Duodenal mucosa (tissue), 2 donors: ENCODE results near the gene ENKUR.

ENCODE experiments used
- H3K27ac ChIP-seq: one replicate; pipeline ENCODE4 v1.7.0; 2013; ENCODE audit warnings: low read depth, low read length
- H3K27me3 ChIP-seq, 2 donors: one replicate each; pipeline ENCODE4 v1.7.0; 2013; ENCODE audit warnings: low read length in 2 of 2, control low read depth in 1 of 2; ENCODE audit not compliant: insufficient read depth in 2 of 2, control insufficient read depth in 1 of 2
- H3K36me3 ChIP-seq, 2 donors: one replicate each; pipeline ENCODE4 v1.7.0; 2013; ENCODE audit warnings: low read length in 2 of 2, control low read depth in 1 of 2; ENCODE audit not compliant: insufficient read depth in 2 of 2, control insufficient read depth in 1 of 2
- H3K4me1 ChIP-seq, 2 donors: one replicate each; pipeline ENCODE4 v1.7.0; 2013; ENCODE audit warnings: low read length in 2 of 2, control low read depth in 1 of 2; ENCODE audit not compliant: insufficient read depth in 2 of 2, control insufficient read depth in 1 of 2
- H3K4me3 ChIP-seq, 2 donors: one replicate each; pipeline ENCODE4 v1.7.0; 2013; ENCODE audit warnings: low read length in 2 of 2, low read depth in 1 of 2
- H3K9ac ChIP-seq, 2 donors: one replicate each; pipeline ENCODE4 v1.7.0; 2013; ENCODE audit warnings: low read length in 2 of 2, low read depth in 1 of 2
- H3K9me3 ChIP-seq, 2 donors: one replicate each; pipeline ENCODE4 v1.7.0; 2013; ENCODE audit warnings: low read length in 2 of 2, control low read depth in 1 of 2; ENCODE audit not compliant: control insufficient read depth in 1 of 2

Gene ENKUR

GRCh38 chr10:24998044-24998443 lies 17.9 kb downstream of the ENKUR start:
- Histone ChIP-seq H3K36me3 (no peaks in the 10 kb centered on the region), H3K27ac (no peak overlapping the region), H3K4me1 (no peaks in the 10 kb centered on the region), H3K9me3 (no peaks in the 10 kb centered on the region), H3K9ac (no peak overlapping the region), H3K4me3 (no peak overlapping the region), H3K27me3 (no peaks in the 10 kb centered on the region)

GRCh38 chr10:24995072-24995471 lies 20.9 kb downstream of the ENKUR start:
- Histone ChIP-seq H3K9ac (no peak overlapping the region), H3K4me1 (no peaks in the 10 kb centered on the region), H3K9me3 (no peaks in the 10 kb centered on the region), H3K27ac (no peak overlapping the region), H3K4me3 (no peak overlapping the region), H3K36me3 (no peaks in the 10 kb centered on the region), H3K27me3 (no peaks in the 10 kb centered on the region)

- no peaks in the 10 kb centered on the region for H3K9me3 ChIP-seq
- H3K4me1 ChIP-seq: no peaks in the 10 kb centered on the region
- H3K27ac ChIP-seq: no peak overlapping the region
- H3K4me3 ChIP-seq: no peak overlapping the region
- H3K36me3 ChIP-seq: no peaks in the 10 kb centered on the region
- H3K27me3 ChIP-seq: no peaks in the 10 kb centered on the region
- no peak overlapping the region for H3K9ac ChIP-seq
These were observed 22.6 kb downstream of the ENKUR start for GRCh38 chr10:24993237-24993958.

DNA sequence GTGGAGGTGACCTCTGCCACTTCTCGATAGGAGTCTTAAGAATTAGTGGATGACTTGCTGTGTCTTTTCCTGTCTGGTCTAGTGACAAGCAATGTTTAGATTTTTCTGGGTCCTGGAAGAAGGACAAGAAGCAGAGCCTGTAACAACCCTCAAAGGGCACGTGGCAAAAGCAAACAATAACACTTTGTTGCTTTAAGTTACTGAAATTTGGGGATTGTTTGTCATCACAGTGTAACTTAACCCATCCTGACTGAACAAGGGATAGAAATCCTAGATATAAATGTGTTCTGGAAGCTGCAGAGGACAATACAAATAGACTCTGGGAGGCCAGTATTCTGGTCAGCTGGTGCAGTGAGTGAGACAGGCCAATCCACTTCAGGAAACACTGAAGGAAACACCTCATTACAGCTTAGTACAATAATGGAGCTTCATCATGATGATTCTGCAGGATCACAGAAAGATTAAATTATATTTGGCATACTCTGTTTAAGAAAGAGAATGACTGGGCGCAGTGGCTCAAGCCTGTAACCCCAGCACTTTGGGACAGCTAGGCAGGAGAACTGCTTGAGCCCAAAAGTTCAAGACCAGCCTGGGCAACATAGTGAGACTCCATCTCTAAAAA lies 23.3 kb downstream of the ENKUR start:
- Histone ChIP-seq H3K27me3 (no peaks in the 10 kb centered on the region), H3K4me3 (no peak overlapping the region), H3K9me3 (no peaks in the 10 kb centered on the region), H3K36me3 (no peaks in the 10 kb centered on the region), H3K4me1 (no peaks in the 10 kb centered on the region), H3K27ac (no peak overlapping the region), H3K9ac (no peak overlapping the region)

DNA sequence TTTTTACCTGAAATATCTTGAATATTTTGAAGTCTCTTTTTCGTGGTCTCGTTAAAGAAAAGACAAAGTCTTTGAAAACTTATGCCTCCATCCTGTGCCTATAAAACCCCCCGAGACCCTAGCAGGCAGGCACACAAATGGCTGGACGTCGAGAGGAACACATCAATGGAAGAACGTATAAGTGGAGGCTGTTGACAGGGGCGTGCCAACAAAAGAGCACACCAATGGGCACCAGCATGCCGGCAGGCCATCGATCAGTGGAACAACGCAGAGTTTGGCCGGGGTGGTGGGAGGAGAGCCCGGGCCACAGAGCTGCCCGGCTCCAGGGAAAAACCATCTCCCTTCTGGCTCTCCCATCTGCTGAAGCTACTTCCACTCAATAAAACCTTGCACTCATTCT lies 24.7 kb downstream of the ENKUR start:
- Histone ChIP-seq H3K27ac (no peak overlapping the region), H3K9ac (no peak overlapping the region), H3K27me3 (no peaks in the 10 kb centered on the region), H3K36me3 (no peaks in the 10 kb centered on the region), H3K4me3 (no peak overlapping the region), H3K4me1 (no peaks in the 10 kb centered on the region), H3K9me3 (no peaks in the 10 kb centered on the region)

DNA sequence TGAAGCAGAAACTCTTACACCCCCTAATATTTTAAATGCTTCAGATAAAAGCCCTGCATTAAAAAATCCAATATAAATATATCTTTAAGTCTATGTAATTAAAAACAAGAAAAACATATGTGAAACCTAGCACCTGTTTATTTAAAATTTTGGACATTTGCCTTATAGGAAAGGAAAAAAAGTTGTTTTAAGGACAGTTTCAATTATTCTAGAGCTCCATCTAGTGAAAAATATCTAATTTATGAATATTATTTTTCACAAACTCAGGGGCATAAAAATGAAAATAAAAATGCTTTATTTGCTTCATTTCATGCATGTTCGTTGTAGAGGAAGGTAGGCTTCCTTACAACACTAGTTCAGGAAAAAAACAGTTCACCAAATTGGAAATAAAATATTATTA lies 26.1 kb downstream of the ENKUR start:
- H3K27ac ChIP-seq: no peak overlapping the region
- H3K9me3 ChIP-seq: no peaks in the 10 kb centered on the region
- H3K9ac ChIP-seq: no peak overlapping the region
- H3K27me3 ChIP-seq: no peaks in the 10 kb centered on the region
- H3K4me3 ChIP-seq: no peak overlapping the region
- no peaks in the 10 kb centered on the region for H3K36me3 ChIP-seq
- H3K4me1 ChIP-seq: no peaks in the 10 kb centered on the region

DNA sequence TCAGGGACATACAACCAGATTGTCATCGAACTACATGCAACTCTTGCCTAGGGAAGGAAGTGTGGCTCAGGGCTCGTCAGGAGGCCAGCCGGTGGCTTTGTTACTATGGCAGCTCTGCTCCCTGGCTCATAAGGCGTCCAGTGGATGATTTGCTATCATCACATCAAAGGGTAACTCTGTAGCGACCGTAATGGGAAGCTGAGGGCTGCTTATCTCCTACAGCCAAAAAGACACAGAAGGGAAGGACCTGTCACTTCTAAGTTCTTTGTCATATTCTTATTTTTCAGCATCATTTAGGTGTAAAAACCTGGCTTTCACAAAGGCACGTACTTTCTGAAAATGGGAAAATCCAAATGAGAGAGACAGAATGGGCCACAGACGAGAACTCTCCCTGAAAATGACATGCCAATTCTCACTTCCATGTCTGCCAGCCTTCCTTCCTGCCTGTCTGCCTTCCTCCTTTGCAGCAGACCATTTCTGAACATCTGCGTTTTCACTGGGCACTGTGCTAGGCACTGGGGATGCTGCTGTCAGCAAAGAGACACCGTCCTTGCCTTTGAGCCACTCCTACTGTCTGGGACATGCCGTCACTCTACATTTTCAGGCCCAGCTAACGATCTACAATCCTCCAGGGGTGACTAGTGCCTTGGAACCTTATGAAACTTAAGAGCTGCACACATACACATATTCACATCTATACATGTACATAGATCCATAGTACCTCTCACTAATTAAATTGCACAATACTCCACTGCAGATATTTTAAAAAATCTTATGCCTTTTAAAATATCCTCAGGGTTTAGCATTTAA lies 26.9 kb downstream of the ENKUR start:
- no peak overlapping the region for H3K4me3 ChIP-seq
- H3K9ac ChIP-seq: no peak overlapping the region
- no peak overlapping the region for H3K27ac ChIP-seq

GRCh38 chr10:24984906-24985305 lies 31.1 kb downstream of the ENKUR start:
- Histone ChIP-seq H3K9me3 (no peaks in the 10 kb centered on the region), H3K36me3 (no peaks in the 10 kb centered on the region), H3K9ac (no peak overlapping the region), H3K27me3 (no peaks in the 10 kb centered on the region), H3K4me3 (no peak overlapping the region), H3K4me1 (no peaks in the 10 kb centered on the region), H3K27ac (no peak overlapping the region)

More for the DNA sequence above, 26.9 kb downstream of the ENKUR start:
- H3K36me3 ChIP-seq: no peaks in the 10 kb centered on the region
- no peaks in the 10 kb centered on the region for H3K9me3 ChIP-seq
- H3K4me1 ChIP-seq: no peaks in the 10 kb centered on the region
- no peaks in the 10 kb centered on the region for H3K27me3 ChIP-seq

GRCh38 chr10:24983946-24984345 lies 32.0 kb downstream of the ENKUR start:
- H3K36me3 ChIP-seq: no peaks in the 10 kb centered on the region
- no peak overlapping the region for H3K27ac ChIP-seq
- H3K4me3 ChIP-seq: no peak overlapping the region

DNA sequence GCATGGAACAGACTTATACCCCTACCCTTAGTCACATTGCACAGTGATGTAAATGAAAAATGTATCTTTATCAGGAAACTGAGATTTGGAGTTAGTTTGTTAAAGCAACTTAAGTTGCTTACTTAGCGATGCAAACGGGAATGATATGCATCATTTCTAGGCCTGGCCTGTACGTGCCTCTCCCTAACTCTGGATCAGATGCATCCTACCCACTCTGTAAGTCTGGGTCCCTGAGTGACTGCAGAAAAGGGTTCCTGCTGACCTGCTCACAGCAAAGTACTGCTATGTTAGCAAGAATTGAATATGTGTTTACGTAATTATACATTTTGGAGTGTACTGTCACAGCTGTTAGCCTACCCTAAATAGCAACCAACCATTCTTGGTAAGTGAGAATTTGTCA lies 32.8 kb downstream of the ENKUR start:
- Histone ChIP-seq H3K9me3 (no peaks in the 10 kb centered on the region), H3K4me1 (no peaks in the 10 kb centered on the region), H3K27me3 (no peaks in the 10 kb centered on the region), H3K4me3 (no peak overlapping the region), H3K9ac (no peak overlapping the region), H3K27ac (no peak overlapping the region), H3K36me3 (no peaks in the 10 kb centered on the region)

More at GRCh38 chr10:24983946-24984345, 32.0 kb downstream of the ENKUR start:
- Histone ChIP-seq H3K27me3 (no peaks in the 10 kb centered on the region), H3K4me1 (no peaks in the 10 kb centered on the region), H3K9ac (no peak overlapping the region), H3K9me3 (no peaks in the 10 kb centered on the region)
